HepG2 (cell line): ENCODE measurements around the gene CNFN.

ENCODE experiments used
- CTCF ChIP-seq: sonication (generic); formaldehyde crosslinking; IDR thresholded peaks from 2 replicates; pipeline ENCODE4 v1.5.0; 2020; ENCODE audit warnings: mild to moderate bottlenecking, missing genetic modification reagents, moderate library complexity
- IRF1 ChIP-seq: sonication (generic); formaldehyde crosslinking; IDR thresholded peaks from 2 replicates; pipeline ENCODE4 v1.4.0; 2020; ENCODE audit warnings: low read depth, mild to moderate bottlenecking, missing genetic modification reagents
- KDM5B ChIP-seq: sonication (generic); formaldehyde crosslinking; IDR thresholded peaks from 2 replicates; pipeline ENCODE4 v1.4.0; 2020; ENCODE audit warnings: missing genetic modification reagents, mild to moderate bottlenecking, borderline replicate concordance
- PATZ1 ChIP-seq: sonication (generic); formaldehyde crosslinking; IDR thresholded peaks from 2 replicates; pipeline ENCODE4 v1.4.0; 2020; ENCODE audit warnings: missing genetic modification reagents
- RFX5 ChIP-seq: IDR thresholded peaks from 2 replicates; pipeline ENCODE4 v1.6.1; 2011; ENCODE audit warnings: low read depth, low read length, improper control_type of control experiment
- SKIL ChIP-seq: sonication (generic); formaldehyde crosslinking; IDR thresholded peaks from 2 replicates; pipeline ENCODE4 v1.8.0; 2022; ENCODE audit warnings: missing genetic modification reagents, mild to moderate bottlenecking, moderate library complexity, borderline replicate concordance
- ZKSCAN8 ChIP-seq: IDR thresholded peaks from 2 replicates; pipeline ENCODE4 v1.6.1; 2016; ENCODE audit warnings: borderline replicate concordance, missing genetic modification reagents, missing compliant biosample characterization
- ZNF552 ChIP-seq: sonication (generic); formaldehyde crosslinking; IDR thresholded peaks from 2 replicates; pipeline ENCODE4 v1.9.0; 2022; ENCODE audit warnings: missing genetic modification reagents, mild to moderate bottlenecking, borderline replicate concordance

GRCh38 chr19:42424345-42424707 lies 34.2 kb upstream of the CNFN start:
- TF ChIP-seq PATZ1: no peak
- no peak for TF ChIP-seq RFX5
- TF ChIP-seq ZNF552 (CRISPR knock-in tag): no peak
- TF ChIP-seq KDM5B (CRISPR knock-in tag): no peak
- no peak for TF ChIP-seq IRF1 (CRISPR knock-in tag)
- no peak for TF ChIP-seq CTCF (CRISPR knock-in tag)
- no peak for TF ChIP-seq SKIL (CRISPR knock-in tag)
- no peak for TF ChIP-seq ZKSCAN8 (CRISPR knock-in tag)
